Measurements from ENCODE around the gene UMAD1. TPM values are rescaled to one million over a fixed set of nuclear protein-coding genes. Genes with fewer than 3 reads are reported as not detected.

The UMAD1 gene
- total RNA-seq, 1 donor: 17.0 TPM

DNA sequence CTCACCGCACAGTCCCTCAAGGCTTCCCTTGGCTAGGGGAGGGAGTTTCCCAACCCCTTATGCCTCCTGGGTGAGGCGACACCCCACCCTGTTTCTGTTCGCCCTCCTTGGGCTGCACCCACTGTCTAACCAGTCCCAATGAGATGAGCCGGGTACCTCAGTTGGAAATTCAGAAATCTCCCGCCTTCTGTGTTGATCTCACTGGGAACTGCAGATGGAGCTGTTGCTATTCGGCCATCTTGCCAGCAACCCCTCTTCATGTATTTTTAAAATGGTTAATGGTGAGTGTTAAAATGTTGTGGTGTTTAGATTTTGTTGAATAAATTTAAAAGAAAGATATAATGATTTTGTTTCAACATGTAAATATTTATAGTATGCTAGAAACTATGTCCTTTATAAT is 22.0 kb downstream of the UMAD1 start:
- TF ChIP-seq, protein P1, sequence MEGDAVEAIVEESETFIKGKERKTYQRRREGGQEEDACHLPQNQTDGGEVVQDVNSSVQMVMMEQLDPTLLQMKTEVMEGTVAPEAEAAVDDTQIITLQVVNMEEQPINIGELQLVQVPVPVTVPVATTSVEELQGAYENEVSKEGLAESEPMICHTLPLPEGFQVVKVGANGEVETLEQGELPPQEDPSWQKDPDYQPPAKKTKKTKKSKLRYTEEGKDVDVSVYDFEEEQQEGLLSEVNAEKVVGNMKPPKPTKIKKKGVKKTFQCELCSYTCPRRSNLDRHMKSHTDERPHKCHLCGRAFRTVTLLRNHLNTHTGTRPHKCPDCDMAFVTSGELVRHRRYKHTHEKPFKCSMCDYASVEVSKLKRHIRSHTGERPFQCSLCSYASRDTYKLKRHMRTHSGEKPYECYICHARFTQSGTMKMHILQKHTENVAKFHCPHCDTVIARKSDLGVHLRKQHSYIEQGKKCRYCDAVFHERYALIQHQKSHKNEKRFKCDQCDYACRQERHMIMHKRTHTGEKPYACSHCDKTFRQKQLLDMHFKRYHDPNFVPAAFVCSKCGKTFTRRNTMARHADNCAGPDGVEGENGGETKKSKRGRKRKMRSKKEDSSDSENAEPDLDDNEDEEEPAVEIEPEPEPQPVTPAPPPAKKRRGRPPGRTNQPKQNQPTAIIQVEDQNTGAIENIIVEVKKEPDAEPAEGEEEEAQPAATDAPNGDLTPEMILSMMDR (IDR thresholded peaks at IDR 0.05; ENCODE audit: extremely low read depth, low read depth, low read length): peak; percentile 53
- DNase-seq (ENCODE audit: insufficient read length, low spot score, missing footprints): no peak
- H3K27me3 ChIP-seq (ENCODE audit: insufficient read depth, low read length): no peaks in the 10 kb centered on the region
- H3K4me3 ChIP-seq (ENCODE audit: insufficient read depth, low read length): no peak overlapping the region
- H3K4me1 ChIP-seq (ENCODE audit: insufficient read depth, low read length): no peaks in the 10 kb centered on the region
- no peaks in the 10 kb centered on the region for H4K20me1 ChIP-seq (ENCODE audit: insufficient read depth, low read length)
- no peaks in the 10 kb centered on the region for H3K36me3 ChIP-seq (ENCODE audit: insufficient read depth, low read length)
- no peak overlapping the region for H3K4me2 ChIP-seq (ENCODE audit: insufficient read depth, low read length)
- no peak overlapping the region for H2AFZ ChIP-seq (ENCODE audit: low read length)
- peaks cover 6% of the 10 kb centered on the region for H3K79me2 ChIP-seq (ENCODE audit: insufficient read depth, low read length)
- H3K27ac ChIP-seq (ENCODE audit: low read depth, low read length): no peak overlapping the region
- no peaks in the 10 kb centered on the region for H3K9me3 ChIP-seq (ENCODE audit: low read depth, low read length)

DNA sequence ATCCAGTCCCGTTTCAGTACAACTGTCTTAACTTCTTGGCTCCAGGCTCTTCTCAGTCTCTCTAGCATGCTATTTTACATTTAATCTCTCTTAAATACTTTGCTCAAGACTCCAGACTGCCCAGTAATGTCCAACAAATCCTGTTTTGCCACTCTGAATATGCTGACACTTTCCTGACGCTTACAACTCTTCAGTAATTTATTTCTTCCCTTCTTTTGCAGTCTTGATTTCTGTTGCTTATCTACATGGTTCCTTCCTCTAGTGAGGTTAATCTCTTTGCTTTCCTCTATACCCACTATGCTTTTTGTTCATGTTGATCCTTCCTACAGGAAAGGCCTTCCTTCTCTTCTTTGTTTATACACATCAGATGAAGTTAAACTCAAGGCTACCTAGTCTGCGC is 23.7 kb downstream of the UMAD1 start:
- no peak for DNase-seq (ENCODE audit: insufficient read length, low spot score, missing footprints)
- Histone ChIP-seq H3K27ac (ENCODE audit: low read depth, low read length) (no peak overlapping the region), H3K36me3 (ENCODE audit: insufficient read depth, low read length) (no peaks in the 10 kb centered on the region), H3K4me2 (ENCODE audit: insufficient read depth, low read length) (no peak overlapping the region), H3K4me1 (ENCODE audit: insufficient read depth, low read length) (no peaks in the 10 kb centered on the region), H3K79me2 (ENCODE audit: insufficient read depth, low read length) (peaks cover 7% of the 10 kb centered on the region), H2AFZ (ENCODE audit: low read length) (no peak overlapping the region), H3K9me3 (ENCODE audit: low read depth, low read length) (no peaks in the 10 kb centered on the region), H4K20me1 (ENCODE audit: insufficient read depth, low read length) (no peaks in the 10 kb centered on the region), H3K27me3 (ENCODE audit: insufficient read depth, low read length) (no peaks in the 10 kb centered on the region), H3K4me3 (ENCODE audit: insufficient read depth, low read length) (no peak overlapping the region)
- TF ChIP-seq, protein P1 (IDR thresholded peaks at IDR 0.05; ENCODE audit: extremely low read depth, low read depth, low read length): no peak

DNA sequence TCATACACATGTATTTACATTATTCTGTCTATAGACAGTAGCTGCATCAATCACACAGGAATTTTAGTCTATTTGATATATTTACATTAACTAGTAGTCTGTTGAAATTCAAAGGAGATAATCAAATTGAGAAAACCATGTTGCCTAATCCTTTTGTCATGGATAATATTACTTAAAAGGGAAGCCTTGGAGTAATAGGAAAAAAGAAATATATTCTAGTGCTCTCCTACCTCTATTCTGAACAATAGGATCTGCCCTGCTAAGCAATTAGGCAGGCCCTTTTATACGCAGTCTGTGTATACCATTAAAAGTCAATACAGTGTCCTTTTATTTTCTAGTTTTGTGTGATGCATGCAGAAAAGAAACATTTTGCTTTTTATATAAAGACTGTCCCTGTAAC is 24.5 kb downstream of the UMAD1 start:
- Histone ChIP-seq H2AFZ (ENCODE audit: low read length) (no peak overlapping the region), H3K4me1 (ENCODE audit: insufficient read depth, low read length) (no peaks in the 10 kb centered on the region), H4K20me1 (ENCODE audit: insufficient read depth, low read length) (no peaks in the 10 kb centered on the region), H3K27me3 (ENCODE audit: insufficient read depth, low read length) (no peaks in the 10 kb centered on the region), H3K9me3 (ENCODE audit: low read depth, low read length) (no peaks in the 10 kb centered on the region), H3K27ac (ENCODE audit: low read depth, low read length) (no peak overlapping the region), H3K36me3 (ENCODE audit: insufficient read depth, low read length) (no peaks in the 10 kb centered on the region), H3K4me2 (ENCODE audit: insufficient read depth, low read length) (no peak overlapping the region), H3K4me3 (ENCODE audit: insufficient read depth, low read length) (no peak overlapping the region), H3K79me2 (ENCODE audit: insufficient read depth, low read length) (peaks cover 10% of the 10 kb centered on the region)
- TF ChIP-seq, protein P1 (IDR thresholded peaks at IDR 0.05; ENCODE audit: extremely low read depth, low read depth, low read length): no peak
- no peak for DNase-seq (ENCODE audit: insufficient read length, low spot score, missing footprints)

DNA sequence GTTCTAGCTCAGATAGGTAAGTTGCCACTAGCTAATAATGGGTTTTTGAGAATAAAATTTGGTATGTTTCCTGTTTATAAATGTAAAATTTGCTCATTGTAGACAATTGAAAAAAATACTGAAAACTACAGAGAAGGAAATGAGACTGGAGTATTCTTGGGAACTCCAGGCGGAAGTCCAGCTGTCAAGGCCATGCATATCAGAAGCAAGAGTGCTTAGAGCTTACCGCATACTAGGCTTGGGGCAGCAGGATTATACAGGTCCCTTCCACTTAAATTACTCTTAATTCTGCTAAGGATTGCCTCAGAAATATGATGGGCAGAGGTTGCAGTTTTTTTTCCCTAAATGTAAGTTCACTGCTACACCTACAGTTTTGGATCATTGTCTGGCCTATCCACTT is 26.6 kb downstream of the UMAD1 start:
- Histone ChIP-seq H3K27me3 (ENCODE audit: insufficient read depth, low read length) (no peaks in the 10 kb centered on the region), H2AFZ (ENCODE audit: low read length) (no peak overlapping the region), H3K79me2 (ENCODE audit: insufficient read depth, low read length) (peaks cover 14% of the 10 kb centered on the region), H3K27ac (ENCODE audit: low read depth, low read length) (no peak overlapping the region), H3K4me1 (ENCODE audit: insufficient read depth, low read length) (no peaks in the 10 kb centered on the region), H3K4me2 (ENCODE audit: insufficient read depth, low read length) (no peak overlapping the region), H3K36me3 (ENCODE audit: insufficient read depth, low read length) (no peaks in the 10 kb centered on the region), H3K4me3 (ENCODE audit: insufficient read depth, low read length) (no peak overlapping the region), H4K20me1 (ENCODE audit: insufficient read depth, low read length) (no peaks in the 10 kb centered on the region), H3K9me3 (ENCODE audit: low read depth, low read length) (no peaks in the 10 kb centered on the region)
- no peak for DNase-seq (ENCODE audit: insufficient read length, low spot score, missing footprints)
- TF ChIP-seq, protein P1 (IDR thresholded peaks at IDR 0.05; ENCODE audit: extremely low read depth, low read depth, low read length): no peak
